HUES6 (cell line): ENCODE results near the gene SLC45A2.

Experiments used
- H3K27ac ChIP-seq: 2 replicates; pipeline ENCODE4 v1.7.0; 2013; ENCODE audit warnings: low read depth, mild to moderate bottlenecking, low read length, inconsistent platforms
- H3K27me3 ChIP-seq: 2 replicates; pipeline ENCODE4 v1.6.1; 2013; ENCODE audit warnings: low read length; ENCODE audit not compliant: control insufficient read depth, insufficient read depth
- H3K36me3 ChIP-seq: 2 replicates; pipeline ENCODE4 v1.6.1; 2013; ENCODE audit warnings: low read length; ENCODE audit not compliant: control insufficient read depth, insufficient read depth
- H3K4me1 ChIP-seq: 2 replicates; pipeline ENCODE4 v1.6.1; 2013; ENCODE audit warnings: low read length; ENCODE audit not compliant: control insufficient read depth, insufficient read depth
- H3K4me3 ChIP-seq: 2 replicates; pipeline ENCODE4 v1.5.1; 2013; ENCODE audit warnings: low read depth, low read length
- H3K9ac ChIP-seq: one replicate; pipeline ENCODE4 v1.6.1; 2013; ENCODE audit warnings: mild to moderate bottlenecking, low read length
- H3K9me3 ChIP-seq: 2 replicates; pipeline ENCODE4 v1.6.1; 2013; ENCODE audit warnings: low read depth, low read length; ENCODE audit not compliant: control insufficient read depth, insufficient read depth

The SLC45A2 gene

DNA sequence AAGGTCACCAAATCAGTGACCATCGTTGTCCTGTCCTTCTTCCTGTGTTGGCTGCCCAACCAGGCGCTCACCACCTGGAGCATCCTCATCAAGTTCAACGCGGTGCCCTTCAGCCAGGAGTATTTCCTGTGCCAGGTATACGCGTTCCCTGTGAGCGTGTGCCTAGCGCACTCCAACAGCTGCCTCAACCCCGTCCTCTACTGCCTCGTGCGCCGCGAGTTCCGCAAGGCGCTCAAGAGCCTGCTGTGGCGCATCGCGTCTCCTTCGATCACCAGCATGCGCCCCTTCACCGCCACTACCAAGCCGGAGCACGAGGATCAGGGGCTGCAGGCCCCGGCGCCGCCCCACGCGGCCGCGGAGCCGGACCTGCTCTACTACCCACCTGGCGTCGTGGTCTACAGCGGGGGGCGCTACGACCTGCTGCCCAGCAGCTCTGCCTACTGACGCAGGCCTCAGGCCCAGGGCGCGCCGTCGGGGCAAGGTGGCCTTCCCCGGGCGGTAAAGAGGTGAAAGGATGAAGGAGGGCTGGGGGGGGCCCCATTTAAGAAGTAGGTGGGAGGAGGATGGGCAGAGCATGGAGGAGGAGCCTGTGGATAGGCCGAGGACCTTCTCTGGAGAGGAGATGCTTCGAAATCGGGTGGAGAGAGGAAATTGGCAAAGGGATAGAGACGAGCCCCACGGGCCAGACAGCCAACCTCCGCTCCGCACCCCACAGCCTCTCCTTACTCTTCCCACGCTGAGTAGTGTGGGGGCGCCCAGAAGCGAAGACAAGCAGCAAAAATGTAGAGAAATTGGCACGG lies 46.6 kb downstream of the SLC45A2 start:
- Histone ChIP-seq H3K9ac (no peak overlapping the region), H3K9me3 (no peaks in the 10 kb centered on the region), H3K36me3 (no peaks in the 10 kb centered on the region), H3K4me1 (no peaks in the 10 kb centered on the region), H3K27me3 (peaks cover 43% of the 10 kb centered on the region), H3K4me3 (no peak overlapping the region), H3K27ac (no peak overlapping the region)

DNA sequence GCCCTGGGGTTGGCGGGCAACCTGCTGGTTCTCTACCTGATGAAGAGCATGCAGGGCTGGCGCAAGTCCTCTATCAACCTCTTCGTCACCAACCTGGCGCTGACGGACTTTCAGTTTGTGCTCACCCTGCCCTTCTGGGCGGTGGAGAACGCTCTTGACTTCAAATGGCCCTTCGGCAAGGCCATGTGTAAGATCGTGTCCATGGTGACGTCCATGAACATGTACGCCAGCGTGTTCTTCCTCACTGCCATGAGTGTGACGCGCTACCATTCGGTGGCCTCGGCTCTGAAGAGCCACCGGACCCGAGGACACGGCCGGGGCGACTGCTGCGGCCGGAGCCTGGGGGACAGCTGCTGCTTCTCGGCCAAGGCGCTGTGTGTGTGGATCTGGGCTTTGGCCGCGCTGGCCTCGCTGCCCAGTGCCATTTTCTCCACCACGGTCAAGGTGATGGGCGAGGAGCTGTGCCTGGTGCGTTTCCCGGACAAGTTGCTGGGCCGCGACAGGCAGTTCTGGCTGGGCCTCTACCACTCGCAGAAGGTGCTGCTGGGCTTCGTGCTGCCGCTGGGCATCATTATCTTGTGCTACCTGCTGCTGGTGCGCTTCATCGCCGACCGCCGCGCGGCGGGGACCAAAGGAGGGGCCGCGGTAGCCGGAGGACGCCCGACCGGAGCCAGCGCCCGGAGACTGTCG lies 47.3 kb downstream of the SLC45A2 start:
- Histone ChIP-seq H3K4me1 (no peaks in the 10 kb centered on the region), H3K9me3 (no peaks in the 10 kb centered on the region), H3K36me3 (no peaks in the 10 kb centered on the region), H3K27me3 (peaks cover 43% of the 10 kb centered on the region), H3K27ac (no peak overlapping the region), H3K4me3 (no peak overlapping the region), H3K9ac (no peak overlapping the region)

DNA sequence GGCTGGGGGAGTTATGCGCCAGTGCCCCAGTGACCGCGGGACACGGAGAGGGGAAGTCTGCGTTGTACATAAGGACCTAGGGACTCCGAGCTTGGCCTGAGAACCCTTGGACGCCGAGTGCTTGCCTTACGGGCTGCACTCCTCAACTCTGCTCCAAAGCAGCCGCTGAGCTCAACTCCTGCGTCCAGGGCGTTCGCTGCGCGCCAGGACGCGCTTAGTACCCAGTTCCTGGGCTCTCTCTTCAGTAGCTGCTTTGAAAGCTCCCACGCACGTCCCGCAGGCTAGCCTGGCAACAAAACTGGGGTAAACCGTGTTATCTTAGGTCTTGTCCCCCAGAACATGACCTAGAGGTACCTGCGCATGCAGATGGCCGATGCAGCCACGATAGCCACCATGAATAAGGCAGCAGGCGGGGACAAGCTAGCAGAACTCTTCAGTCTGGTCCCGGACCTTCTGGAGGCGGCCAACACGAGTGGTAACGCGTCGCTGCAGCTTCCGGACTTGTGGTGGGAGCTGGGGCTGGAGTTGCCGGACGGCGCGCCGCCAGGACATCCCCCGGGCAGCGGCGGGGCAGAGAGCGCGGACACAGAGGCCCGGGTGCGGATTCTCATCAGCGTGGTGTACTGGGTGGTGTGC lies 48.0 kb downstream of the SLC45A2 start, which contains the start of gene RXFP3:
Gene RXFP3, plus strand, starts transcription at position 6 of the 636 bp plus-strand sequence. Its CDS starts 355 bp downstream, at position 361.
- no peak within 1 kb of the TSS for H3K9ac ChIP-seq
- peaks cover 3% of the 10 kb centered on the region for H3K4me1 ChIP-seq
- H3K27me3 ChIP-seq, result peaks cover 43% of the 10 kb centered on the region
- no peaks in the 10 kb centered on the region for H3K9me3 ChIP-seq
- peak within 1 kb of the TSS; percentile 61 for H3K4me3 ChIP-seq
- H3K36me3 ChIP-seq, result no peaks in the 10 kb centered on the region
- H3K27ac ChIP-seq, result no peak within 1 kb of the TSS

DNA sequence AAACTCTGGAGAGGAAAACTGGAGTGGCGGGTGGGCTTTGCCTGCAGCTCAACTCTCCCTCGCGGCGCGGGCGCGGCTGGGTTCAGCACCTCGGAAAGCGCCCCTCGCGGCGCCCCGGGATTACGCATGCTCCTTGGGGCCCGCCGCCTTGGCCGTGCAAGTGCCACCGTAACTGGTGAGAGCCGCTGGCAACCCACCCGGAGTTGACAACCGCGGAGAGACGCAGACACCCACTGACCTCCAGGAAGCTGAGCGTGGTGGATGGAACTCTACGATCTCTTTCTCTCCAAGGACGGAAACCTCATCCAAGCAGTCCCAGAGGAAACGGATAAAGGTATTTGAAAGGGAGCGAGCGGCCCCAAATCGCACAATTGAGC lies 48.5 kb downstream of the SLC45A2 start:
- H3K9me3 ChIP-seq, result no peaks in the 10 kb centered on the region
- peaks cover 43% of the 10 kb centered on the region for H3K27me3 ChIP-seq
- peak overlapping the region; percentile 61 for H3K4me3 ChIP-seq
- peaks cover 8% of the 10 kb centered on the region for H3K4me1 ChIP-seq
- H3K27ac ChIP-seq, result no peak overlapping the region
- no peaks in the 10 kb centered on the region for H3K36me3 ChIP-seq
- H3K9ac ChIP-seq, result no peak overlapping the region

DNA sequence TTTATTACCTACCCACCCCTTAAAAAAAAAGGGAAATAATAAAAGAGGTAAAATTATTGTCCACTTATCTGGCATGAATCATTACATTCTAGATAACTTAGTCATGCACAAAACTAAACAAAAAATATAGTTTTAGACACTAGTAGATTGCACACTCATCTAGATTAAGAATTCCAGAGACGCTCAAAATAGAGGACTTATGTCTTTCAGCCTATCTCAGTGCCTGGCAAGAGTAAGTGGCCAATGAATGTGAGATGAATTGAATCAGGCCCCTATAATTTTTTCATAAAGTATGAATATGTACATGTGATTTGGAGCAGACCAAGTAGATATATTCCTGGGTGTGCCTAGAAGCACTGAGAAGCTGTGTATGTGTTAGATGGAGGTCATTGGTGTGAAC lies 50.3 kb downstream of the SLC45A2 start:
- H3K9me3 ChIP-seq, result no peaks in the 10 kb centered on the region
- peaks cover 39% of the 10 kb centered on the region for H3K27me3 ChIP-seq
- peaks cover 26% of the 10 kb centered on the region for H3K4me1 ChIP-seq
- no peaks in the 10 kb centered on the region for H3K36me3 ChIP-seq
- H3K27ac ChIP-seq, result no peak overlapping the region
- no peak overlapping the region for H3K9ac ChIP-seq
- H3K4me3 ChIP-seq, result no peak overlapping the region

DNA sequence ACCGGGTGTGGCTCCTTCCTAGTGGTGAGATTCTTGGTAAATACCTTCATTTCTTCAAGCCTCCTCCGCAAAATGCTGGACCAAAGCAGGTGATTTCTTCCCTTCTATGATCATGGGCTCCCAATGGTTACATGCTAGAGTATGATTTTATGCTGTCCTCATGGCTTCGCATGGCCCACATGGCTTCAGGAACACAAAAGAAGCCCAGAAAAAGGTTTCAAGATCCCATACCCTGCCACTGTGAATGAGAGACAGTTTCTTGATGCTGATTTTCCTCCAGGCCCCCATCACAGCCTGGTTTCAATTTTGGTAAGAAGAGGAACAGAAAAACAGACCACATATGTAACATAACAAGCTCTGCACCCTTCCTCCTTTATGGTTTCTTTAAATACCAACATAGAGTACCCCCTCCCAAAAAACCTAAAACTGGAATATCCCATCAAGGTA lies 50.7 kb downstream of the SLC45A2 start:
- Histone ChIP-seq H3K4me3 (no peak overlapping the region), H3K4me1 (peaks cover 30% of the 10 kb centered on the region), H3K27ac (no peak overlapping the region), H3K36me3 (no peaks in the 10 kb centered on the region), H3K27me3 (peaks cover 36% of the 10 kb centered on the region), H3K9ac (no peak overlapping the region), H3K9me3 (no peaks in the 10 kb centered on the region)

DNA sequence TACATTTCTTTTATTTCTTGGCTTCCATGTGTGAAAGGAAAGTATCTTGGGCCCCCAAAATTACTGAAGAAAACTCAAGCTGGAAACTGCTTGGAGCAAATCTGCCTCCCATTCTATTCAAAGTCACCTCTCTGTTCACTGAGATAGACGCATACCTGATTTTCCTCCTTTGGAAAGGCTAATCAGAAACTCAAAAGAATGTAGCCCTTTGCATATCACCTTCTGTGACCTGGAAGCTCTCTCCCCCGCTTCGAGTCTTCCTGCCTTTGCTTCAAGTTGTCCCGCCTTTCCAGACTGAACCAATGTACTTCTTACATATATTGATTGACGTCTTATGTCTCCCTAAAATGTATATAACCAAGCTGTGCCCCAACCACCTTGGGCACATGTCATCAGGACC lies 53.4 kb downstream of the SLC45A2 start:
- Histone ChIP-seq H3K4me1 (peaks cover 43% of the 10 kb centered on the region), H3K36me3 (no peaks in the 10 kb centered on the region), H3K4me3 (no peak overlapping the region), H3K27me3 (peaks cover 11% of the 10 kb centered on the region), H3K27ac (peak overlapping the region; percentile 22; the same call in 1 of the 2 replicates), H3K9ac (no peak overlapping the region), H3K9me3 (no peaks in the 10 kb centered on the region)

DNA sequence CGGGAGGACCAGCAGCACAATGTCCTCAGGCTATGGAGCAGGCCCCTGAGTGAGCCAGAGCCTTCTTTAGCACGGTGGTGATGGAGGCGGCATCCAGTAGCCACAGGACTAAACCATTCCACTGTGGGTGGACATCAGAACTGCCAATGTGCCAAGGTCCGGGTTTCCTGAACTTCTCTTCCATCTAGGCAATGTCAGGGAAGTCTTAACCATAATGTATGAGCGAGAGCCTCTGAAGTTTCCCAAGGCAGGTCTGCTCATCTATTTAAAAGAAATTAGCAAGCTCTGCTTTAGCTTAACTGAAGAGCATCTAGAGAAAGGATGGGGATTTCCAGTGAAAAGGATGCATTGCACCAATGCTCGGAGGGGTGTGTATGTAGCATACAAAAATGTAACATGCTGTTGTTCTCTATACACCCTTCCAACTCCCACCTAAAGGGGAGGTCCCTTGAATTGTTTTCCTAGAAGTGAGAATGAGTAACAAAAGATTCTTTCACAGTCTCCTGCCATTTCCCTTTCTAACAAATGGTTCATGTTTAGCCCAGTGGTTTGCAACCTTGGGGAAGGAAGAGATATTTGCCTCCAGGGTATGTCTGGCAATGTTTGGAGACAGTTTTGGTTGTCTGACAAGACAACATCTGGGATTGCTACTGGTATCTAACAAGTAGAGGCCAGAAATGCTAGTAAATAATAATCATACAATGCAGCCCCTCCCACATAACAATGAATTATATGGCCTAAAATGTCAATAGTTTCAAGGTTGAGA lies 54.4 kb downstream of the SLC45A2 start:
- no peaks in the 10 kb centered on the region for H3K9me3 ChIP-seq
- H3K4me3 ChIP-seq, result no peak overlapping the region
- H3K4me1 ChIP-seq, result peaks cover 43% of the 10 kb centered on the region
- 0 out of 2 replicates have a peak overlapping the region, but pooled peaks have one; percentile 22 for H3K27ac ChIP-seq
- H3K27me3 ChIP-seq, result peaks cover 1% of the 10 kb centered on the region; the same call in 1 of the 2 replicates
- H3K36me3 ChIP-seq, result no peaks in the 10 kb centered on the region
- H3K9ac ChIP-seq, result no peak overlapping the region

DNA sequence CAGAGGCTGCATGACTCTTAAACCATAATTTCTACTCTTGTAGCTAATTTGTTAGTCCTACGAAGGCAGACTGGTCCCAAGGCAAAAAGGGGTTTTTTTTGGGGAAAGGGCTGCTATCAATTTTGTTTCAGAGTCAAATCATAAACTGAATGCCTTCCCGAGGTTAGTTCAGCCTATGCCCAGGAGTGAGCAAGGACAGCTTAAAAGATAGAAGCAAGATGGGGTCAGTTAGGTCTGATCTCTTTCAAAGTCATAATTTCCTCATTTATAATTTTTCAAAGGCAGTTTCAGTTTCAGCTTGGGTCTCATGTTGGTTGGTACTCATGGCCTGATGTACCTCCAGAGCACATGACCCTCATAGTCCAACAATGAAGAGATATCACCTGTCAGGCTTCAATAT lies 56.2 kb downstream of the SLC45A2 start:
- Histone ChIP-seq H3K4me1 (peaks cover 43% of the 10 kb centered on the region), H3K27me3 (no peaks in the 10 kb centered on the region), H3K9ac (no peak overlapping the region), H3K36me3 (no peaks in the 10 kb centered on the region), H3K4me3 (no peak overlapping the region), H3K27ac (no peak overlapping the region), H3K9me3 (no peaks in the 10 kb centered on the region)

DNA sequence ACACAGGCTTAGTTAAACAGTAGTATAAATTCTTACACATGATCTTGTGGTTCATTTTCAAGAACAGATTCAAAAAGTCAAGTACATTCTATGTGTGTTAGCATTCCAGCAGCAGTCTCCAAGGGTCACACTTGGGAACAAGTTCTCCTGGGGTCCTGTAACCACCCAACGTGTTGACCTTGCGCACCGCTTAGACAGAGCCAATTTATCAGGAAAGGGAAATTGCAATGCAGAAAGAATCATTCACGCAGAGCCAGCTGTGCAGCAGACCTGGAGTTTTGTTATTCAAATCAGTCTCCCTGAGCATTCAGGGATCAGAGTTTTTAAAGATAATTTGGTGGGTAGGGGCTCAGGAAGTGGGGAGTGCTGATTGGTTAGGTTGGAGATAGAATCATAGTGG lies 56.8 kb downstream of the SLC45A2 start:
- H3K9ac ChIP-seq, result no peak overlapping the region
- 0 out of 2 replicates have a peak overlapping the region, but pooled peaks have one; percentile 22 for H3K27ac ChIP-seq
- H3K27me3 ChIP-seq, result no peaks in the 10 kb centered on the region
- no peaks in the 10 kb centered on the region for H3K36me3 ChIP-seq
- H3K4me1 ChIP-seq, result peaks cover 43% of the 10 kb centered on the region
- H3K4me3 ChIP-seq, result no peak overlapping the region
- H3K9me3 ChIP-seq, result no peaks in the 10 kb centered on the region
